SIG-M5 treated with dmso at 0.1 percent for 504 hours (cell line): ENCODE results near the gene AMH.

Experiments used
- DNase-seq: peaks from one replicate; lab custom pipeline; 2025; ENCODE audit not compliant: unreplicated experiment; lab: John Stamatoyannopoulos, UW

AMH gene

DNA sequence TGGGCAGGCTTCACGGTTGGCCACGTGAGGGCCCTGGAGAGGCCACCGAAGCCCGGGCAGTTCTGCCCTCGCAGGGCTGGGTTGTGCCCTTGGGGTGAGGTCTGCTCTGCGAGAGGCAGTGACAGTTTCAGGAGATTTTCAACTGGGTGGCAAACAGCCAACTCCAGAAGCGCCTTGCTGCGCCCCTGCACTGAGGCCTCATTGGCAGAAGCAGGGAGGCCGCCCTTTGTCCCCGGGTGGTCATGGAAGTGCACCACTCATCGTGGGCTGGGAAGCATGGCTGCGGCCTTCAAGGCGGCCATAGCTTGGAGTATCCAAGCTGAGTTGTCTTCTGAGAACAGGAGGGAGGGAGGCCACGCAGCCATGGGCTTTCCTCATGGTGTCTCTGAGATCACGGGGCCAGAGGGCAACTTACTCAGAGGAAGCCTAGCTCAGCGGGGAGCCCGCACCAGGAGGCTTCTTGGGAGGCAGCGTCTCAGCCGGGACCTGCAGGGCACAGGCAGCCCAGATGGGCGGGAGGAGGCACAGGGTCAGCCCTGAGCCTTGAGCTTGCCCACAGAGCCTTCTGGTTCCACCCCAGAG, 27.8 kb upstream of the AMH start:
- no peak for DNase-seq

DNA sequence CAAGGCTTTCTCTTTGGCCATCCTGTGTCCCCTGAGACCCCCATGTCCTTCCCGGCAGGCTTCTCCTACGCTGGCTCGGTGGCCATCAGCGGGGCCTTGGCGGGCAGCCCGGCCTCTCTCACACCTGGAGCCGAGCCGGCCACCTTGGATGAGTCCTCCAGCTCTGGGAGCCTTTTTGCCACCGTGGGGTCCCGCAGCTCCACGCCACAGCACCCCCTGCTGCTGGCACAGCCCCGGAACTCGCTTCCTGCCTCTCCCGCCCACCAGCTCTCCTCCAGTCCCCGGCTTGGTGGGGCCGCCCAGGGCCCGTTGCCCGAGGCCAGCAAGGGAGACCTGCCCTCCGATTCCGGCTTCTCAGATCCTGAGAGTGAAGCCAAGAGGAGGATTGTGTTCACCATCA, 27.2 kb upstream of the AMH start:
- no peak for DNase-seq

- DNase-seq = no peak
Observed at GRCh38 chr19:2223391-2223790, 25.7 kb upstream of the AMH start.

DNA sequence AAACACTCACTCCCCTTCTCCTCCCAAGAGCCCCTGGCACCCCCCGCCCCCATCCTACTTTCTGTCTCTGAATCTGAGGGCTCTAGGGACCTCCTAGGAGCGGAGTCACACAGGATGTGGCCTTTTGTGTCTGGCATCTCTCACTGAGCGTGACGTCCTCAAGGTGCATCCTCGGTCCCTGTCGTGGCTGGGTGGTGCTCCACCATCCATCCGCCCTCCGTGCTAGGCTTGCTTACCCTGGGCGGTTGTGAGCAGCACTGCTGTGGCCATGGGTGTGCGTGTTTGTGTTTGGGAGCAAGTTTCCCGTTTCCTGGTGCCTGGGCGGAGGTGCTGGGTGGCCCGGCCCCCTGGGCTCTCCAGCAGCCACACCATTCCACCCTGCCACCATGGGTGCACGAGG, 25.2 kb upstream of the AMH start:
- DNase-seq = no peak

- DNase-seq = no peak
Observed at GRCh38 chr19:2224754-2225349, 24.3 kb upstream of the AMH start.

- no peak for DNase-seq
Observed at GRCh38 chr19:2225415-2226050, 23.6 kb upstream of the AMH start.

GRCh38 chr19:2226051-2226839, 22.9 kb upstream of the AMH start:
- DNase-seq = no peak

DNA sequence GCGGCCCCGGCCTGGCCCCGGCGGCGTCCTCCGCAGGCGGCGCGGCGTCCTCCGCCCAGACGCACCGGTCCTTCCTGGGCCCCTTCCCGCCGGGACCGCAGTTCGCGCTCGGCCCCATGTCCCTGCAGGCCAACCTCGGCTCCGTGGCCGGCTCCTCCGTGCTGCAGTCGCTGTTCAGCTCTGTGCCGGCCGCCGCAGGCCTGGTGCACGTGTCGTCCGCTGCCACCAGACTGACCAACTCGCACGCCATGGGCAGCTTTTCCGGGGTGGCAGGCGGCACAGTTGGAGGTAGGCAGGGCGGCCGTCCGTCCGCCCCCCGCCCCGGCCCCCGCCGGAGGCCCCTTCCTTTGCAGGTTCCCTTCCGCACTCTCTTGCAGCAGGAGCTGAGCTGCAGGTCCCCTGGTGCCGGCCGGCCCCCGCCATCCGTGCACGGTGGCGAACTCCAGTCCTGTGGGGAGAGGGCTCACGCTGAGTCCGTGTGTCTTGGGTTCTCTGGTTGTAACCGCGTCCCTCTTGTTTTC, 22.2 kb upstream of the AMH start:
- no peak for DNase-seq

- DNase-seq = no peak
Observed at GRCh38 chr19:2227415-2228156, 21.5 kb upstream of the AMH start.

DNA sequence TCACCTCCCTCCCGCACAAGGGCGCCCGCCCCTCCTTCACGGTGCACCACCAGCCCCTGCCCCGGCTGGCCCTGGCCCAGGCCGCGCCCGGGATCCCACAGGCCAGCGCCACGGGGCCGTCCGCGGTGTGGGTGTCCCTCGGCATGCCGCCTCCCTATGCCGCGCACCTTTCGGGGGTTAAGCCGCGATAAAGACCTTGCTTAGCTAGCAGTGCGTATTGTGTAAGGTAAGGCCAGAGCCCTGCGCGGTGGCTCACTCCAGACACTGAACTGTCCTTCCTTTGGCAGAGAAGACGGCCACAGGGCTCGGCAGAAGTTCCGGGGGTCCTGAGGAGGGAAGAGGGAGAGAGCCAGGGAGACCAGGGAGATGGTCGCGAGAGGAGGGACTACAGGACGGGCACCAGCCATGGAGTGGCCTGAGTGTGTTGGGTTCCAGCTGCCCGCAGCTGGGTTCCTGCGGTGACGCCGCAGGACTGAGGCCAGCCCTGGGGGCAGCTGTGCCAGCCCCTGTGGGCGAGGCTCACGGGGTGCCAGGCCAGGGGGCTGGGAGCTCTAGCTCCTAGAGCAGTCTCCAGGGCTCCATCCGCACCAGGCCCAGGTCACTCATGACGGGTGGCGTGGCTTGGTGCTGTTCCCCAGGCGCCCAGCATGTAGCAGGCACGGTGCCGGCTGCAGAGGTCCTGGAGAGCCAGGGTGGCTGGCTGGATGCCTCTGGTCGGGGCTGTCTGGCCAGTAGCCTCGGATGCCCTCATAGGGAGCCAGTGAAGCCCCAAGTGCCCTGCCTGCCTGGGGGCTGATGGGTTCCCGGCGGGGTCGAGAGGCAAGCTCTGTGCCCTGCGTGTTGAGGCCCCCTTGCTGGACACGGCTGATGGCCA, 20.7 kb upstream of the AMH start:
- no peak for DNase-seq

DNA sequence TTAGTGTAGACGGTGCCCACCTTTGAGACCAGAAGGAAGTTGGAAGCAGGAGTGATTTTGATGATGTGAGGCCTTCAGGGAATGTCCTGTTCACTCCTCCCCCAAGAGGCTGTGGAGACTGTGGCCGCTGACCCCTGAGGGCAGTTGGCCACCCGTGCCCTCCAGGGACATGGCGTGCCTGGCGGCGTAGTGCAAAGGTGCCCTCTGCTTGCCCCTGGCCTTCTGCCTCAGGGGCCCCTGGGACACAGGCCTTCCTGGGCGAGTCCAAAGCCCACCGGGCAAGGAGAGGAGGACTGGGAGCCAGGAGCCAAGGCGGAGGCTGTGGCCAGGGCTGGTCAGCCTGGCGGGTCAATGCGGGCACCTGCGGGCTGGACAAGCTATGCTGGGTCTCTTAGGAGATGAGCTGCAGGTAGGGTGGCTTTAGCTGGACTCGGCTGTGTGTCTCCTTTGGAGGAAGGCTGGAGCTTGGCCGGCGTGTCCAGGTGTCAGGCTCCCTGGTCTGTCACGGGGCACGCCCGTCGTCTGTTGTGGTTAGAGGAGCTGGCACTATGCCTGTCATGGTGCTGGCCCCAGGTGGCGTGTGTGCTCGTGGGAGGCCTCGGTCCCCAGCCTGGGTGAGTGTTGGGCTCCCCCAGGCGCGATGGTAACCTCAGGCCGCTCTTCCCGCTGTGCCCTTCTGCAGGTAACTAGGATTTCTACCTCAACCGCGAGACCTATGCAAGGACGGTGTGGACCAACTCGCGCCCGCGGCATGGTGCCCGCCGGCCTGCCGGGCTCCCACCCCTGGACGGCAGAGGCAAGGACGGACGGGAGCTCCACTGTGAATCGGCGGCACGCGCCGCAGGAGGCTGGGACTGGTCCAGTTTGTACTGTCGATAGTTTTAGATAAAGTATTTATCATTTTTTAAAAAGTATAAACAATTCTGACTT, 19.8 kb upstream of the AMH start:
- no peak for DNase-seq

GRCh38 chr19:2230033-2230531, 19.0 kb upstream of the AMH start:
- no peak for DNase-seq

DNA sequence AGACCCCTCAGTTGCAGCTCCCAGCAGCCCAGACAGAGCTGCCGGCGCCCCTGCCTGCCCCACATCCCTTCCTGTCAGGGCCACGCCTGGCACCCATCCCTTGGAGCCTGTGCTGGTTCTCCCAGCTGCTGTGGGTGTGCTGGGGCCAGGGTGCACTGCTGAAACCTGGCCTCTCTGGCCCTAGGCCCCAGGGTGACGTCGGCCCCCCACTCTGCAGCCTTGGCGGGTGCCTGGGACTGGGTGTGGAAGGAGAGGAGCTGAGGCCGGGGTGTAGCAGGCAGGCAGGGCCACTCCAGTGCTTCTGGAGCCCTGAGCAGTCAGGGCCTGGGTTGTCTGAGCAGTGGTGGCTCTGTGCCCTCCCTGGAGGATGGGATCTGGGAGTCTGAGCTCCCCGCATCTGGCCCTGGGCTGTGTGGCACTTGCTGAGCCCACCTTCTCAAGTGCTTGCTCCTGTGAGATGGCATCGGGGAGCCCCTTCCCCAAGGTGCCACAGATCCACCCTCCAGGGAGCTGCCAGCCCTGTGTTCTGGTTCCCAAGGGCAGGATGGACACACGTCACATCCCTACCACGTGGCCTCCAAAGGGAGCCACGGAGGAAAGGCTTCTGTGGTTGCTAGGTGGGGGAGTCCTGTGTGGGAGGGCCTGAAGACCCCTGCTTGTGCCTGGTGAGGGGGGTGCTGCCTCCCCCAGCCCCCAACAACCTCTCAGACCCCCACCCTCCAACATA, 18.2 kb upstream of the AMH start:
- DNase-seq = no peak

DNA sequence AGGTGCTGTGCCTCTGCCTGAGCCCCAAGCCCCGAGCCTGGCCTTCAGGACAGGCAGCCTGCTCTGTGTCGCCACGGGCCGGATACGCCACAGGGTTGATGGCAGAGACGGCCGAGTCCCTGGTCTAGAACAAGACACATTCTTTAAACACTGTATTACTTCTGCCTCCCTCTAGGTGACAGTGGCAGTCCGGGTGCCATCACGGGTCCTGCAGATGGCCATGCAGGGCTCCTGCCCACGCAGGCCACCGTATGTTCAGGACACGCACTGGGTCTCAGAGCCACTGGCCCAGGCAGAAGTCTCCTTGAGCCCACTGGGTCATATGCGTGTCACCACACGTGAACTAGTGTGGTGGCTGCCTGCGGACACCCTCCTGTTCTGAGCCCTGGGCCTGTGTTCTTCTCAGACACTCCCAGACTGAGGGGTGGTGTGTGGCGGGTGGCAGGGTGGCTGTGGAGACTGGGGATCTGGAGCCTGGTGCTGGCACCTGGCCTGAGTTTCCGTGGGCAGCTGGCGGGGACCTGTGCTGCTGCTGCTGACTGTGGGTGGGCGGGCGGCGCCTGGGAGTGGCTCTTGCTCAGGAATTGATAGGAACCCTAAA, 17.4 kb upstream of the AMH start:
- peak; percentile 25 for DNase-seq

- no peak for DNase-seq
Observed at GRCh38 chr19:2232286-2233151, 16.6 kb upstream of the AMH start.

DNA sequence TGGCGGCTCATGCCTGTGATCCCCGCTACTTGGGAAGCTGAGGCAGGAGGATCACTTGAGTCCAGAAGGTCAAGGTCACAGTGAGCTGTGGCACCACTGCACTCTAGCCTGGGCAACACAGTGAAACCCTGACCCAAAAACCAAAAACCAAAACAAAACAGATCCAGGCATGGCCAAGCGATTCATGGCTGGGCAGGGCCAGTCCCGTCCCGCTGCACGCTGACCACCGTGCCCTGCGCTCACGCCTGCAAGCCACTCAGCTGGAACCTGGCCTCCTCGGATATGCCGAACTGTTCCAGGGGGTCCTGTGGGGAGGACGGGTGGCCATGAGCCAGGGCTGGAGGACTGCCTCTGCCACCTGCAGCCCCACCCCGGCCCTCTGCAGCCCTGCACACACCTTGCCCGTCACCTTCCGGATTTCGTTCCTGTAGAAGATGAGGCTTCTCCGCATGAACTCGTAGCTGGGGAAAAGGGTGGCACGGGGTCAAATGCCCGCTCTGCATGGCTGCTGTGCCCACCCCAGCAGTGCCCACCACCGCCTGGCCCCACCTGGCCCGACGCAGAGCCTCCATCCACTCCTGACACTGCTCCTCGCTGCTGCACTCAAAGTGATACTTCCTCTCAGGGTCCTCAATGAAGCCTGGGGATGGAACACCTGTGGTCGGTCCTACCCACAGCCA, 15.4 kb upstream of the AMH start:
- no peak for DNase-seq
